Fibroblast of gingiva (primary cell): ENCODE results near the gene DNAH17.
A peak's percentile ranks its signal among the peaks of the same experiment; 100 is the strongest.

Source experiments
- DNase-seq: peaks from one replicate; pipeline ENCODE4 v3.0.0-alpha.2; 2011; ENCODE audit warnings: low read depth

DNAH17 gene

GRCh38 chr17:78428836-78429617 is 148.2 kb downstream of the DNAH17 start:
- peak; percentile 37 for DNase-seq

GRCh38 chr17:78428025-78428575 is 149.1 kb downstream of the DNAH17 start:
- DNase-seq = no peak

GRCh38 chr17:78427140-78427539 is 150.1 kb downstream of the DNAH17 start:
- no peak for DNase-seq

- DNase-seq = no peak
These were observed 150.8 kb downstream of the DNAH17 start for GRCh38 chr17:78426293-78426879.

DNA sequence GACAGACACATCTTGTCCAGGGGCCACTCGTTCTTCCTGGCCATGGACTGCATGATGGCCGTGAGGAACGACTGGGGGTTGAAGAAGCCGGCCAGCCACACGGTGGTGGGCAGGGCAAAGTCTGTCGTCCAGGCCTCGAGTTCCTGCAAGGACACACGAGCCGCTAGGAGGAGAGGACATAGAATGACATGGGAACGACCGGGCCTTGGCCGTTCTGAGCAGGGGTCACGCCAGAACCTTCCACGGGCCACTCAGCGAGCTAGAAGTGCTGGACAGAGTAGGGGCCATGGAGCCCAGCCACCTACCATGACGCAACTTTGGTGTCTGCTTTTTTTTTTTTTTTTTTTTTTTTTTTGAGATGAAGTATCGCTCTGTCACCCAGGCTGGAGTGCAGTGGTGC is 151.8 kb downstream of the DNAH17 start:
- DNase-seq = no peak

DNA sequence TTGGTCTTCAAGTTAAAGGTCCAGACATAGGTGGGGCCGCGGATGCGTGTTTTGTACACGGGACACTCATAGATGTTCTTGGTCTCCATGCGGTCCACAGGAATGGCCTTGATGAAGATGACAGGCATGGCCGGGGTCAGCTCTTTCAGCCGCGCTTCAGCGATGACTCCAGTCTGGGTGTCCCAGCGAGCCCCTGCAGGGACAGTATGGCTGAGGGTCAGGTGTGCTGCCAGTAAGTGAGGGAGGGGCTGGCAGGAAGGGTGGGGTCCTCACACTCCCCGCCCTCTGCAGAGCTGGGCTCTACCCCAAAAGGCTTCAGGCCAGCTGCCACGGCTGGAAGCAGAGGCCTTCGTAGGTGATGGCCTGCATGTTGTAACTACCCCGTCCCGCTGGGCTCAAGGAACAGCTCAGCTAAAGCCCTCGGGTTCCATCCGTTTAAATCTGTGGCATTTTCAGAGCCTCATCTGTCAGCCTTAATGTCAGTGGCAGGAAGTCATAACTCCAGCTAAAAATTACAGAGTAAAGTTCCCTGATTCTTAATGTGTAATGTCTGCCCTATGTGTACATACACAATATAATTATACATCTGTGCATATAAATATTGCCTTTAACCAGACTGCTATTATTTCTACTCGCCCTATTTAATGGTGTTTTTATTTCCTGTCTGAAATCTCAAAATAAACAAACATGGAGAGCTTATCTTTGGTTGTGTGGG is 153.1 kb downstream of the DNAH17 start:
- DNase-seq = no peak

GRCh38 chr17:78422872-78423588 is 154.2 kb downstream of the DNAH17 start:
- no peak for DNase-seq

DNA sequence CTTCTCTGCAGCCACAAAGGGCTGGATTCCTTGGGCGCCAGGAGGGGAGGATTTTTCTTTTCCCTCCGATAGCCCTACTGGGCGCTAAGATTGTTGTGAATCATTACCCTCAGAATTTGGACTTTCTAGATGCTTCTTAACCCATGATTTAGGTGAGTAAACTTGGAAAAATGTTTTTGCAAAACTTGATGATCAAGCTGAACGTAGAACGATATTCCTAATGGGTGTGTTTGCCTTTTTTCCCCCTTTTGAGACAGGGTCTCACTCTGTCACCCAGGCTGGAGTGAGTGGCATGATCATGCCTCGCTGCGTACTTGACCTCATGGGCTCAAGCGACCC is 155.0 kb downstream of the DNAH17 start:
- no peak for DNase-seq

GRCh38 chr17:78421534-78422266 is 155.5 kb downstream of the DNAH17 start:
- peak; percentile 65 for DNase-seq

- no peak for DNase-seq
These were observed 156.1 kb downstream of the DNAH17 start for GRCh38 chr17:78421084-78421533.

GRCh38 chr17:78419970-78420815 is 157.0 kb downstream of the DNAH17 start:
- DNase-seq = no peak

GRCh38 chr17:78418326-78419026 is 158.7 kb downstream of the DNAH17 start:
- DNase-seq = no peak

DNA sequence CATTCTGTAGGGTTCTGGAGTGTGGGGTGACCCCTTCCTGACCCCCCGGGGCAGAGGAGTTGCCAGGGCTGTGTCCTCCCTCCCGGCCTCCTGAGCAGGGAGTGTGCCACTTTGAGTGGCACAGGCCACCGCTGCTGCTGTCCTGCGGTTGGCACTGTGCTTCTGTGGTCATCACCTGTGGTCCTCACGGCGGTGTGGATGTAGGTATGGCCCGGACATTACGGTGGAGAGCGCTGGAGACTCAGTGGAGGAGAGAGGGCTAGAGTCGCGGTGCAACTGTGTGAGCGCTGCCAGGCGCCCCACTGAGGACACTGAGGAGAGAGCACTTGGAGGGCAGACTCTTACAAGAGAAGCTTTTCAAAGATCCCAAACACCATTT is 159.7 kb downstream of the DNAH17 start:
- DNase-seq = no peak

DNA sequence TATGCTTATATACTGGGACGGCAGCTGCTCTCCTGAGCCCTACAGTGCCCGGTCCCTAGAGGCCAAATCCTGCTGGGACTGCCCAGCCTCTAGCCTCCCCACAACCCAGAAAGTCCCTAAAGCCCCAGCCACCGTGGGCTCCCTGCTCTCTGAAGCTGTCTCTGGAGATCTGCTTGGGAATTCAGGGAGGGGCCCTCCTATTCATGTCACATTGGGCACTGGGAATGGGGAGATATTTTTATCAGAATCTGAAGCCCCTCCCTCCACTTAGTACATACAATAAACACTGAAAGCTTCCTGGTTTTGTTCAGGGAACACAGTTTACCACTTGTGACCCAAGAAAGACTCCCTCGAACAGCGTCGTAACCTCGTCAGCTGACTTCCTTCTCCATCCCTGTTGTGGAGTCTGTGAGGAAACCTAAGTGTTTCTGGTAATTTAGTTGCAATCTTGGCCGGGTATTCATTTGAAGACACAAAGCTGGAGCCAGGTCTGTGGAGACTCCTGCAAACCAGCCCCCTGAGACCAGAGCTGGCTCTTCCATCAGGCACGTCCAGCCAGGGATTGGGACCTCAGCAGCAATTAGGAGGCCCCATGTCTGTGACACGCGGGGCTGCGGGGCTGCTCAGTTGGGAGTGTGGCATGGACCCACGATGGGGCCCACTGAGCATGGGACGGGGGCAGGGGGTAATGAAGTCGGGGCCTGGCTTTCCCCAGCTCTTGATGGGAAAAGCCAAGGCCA is 160.2 kb downstream of the DNAH17 start:
- DNase-seq = peak; percentile 40

DNA sequence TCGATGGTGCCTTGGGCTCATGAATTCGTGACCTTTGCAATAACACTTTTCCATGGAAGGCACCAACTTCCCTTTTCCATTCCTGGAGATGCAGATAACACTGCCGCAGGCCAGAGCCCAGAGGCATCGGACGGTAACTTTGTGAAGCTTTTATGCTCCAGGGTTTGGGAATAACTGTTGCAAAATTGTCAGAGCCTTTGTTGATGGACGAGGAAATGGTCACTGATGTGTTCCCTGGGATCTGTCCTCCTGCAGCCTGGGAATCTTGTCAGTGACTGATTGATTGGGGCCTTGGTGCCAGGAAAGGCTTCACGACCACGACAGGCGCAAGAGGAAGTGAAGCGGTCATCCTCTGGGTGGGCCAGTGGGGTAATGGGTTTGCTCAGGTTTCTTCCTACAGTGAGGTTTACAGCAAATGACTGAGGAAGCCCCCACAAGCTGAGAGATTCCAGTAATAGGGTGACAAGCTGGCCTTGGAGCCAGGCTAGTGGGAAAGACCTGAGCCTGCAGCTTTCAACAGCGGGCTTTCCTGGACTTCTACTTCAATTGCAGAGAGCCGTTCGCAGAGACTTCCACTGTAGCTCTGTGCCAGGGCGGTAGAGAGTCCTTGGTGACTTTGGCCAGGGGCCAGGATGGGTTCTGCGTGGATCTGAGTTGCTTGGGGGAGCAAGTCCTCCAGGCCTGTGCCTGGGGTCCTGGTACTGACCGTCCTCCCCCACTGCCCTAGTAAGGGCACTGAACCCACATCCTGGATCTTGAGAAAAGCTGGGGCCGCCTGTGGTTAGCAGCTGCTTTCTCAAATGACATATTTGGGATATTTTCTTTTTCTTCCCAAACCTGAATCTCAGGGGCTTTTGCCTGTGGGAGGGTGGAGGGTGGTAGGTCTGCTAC is 161.1 kb downstream of the DNAH17 start:
- no peak for DNase-seq

- no peak for DNase-seq
These were observed 162.7 kb downstream of the DNAH17 start for GRCh38 chr17:78414178-78415162.

GRCh38 chr17:78412403-78412802 is 164.8 kb downstream of the DNAH17 start:
- DNase-seq = no peak
